ENCODE measurements around the gene TMEM184A. TPM values are rescaled to one million over a fixed set of nuclear protein-coding genes. Genes with fewer than 3 reads are reported as not detected.

TMEM184A gene
- total RNA-seq = under 1 TPM; 0.11 to 0.19 (median 0.15) TPM

- no peaks in the 10 kb centered on the region for H3K4me1 Mint-ChIP-seq (ENCODE audit: low read depth)
- peak; percentile 65 to 66 for ATAC-seq
- H3K36me3 Mint-ChIP-seq (ENCODE audit: insufficient read depth) = no peaks in the 10 kb centered on the region
- no peaks in the 10 kb centered on the region for H3K9me3 Mint-ChIP-seq
- H3K27me3 Mint-ChIP-seq (ENCODE audit: low read depth) = no peaks in the 10 kb centered on the region
- DNase-seq = peak; percentile 44
- no peak within 1 kb of the TSS for H3K4me3 Mint-ChIP-seq
Measured at GRCh38 chr7:1555813-1556543, at the start of gene TMEM184A. TSS of gene TMEM184A (minus strand) at chr7:1556205. CDS start at chr7:1555484, 721 bp downstream.

- no peaks in the 10 kb centered on the region for H3K9me3 Mint-ChIP-seq
- peaks cover 25% of the 10 kb centered on the region for H3K27me3 Mint-ChIP-seq (ENCODE audit: low read depth)
- no peaks in the 10 kb centered on the region for H3K36me3 Mint-ChIP-seq (ENCODE audit: insufficient read depth)
- ATAC-seq (no peak), DNase-seq (no peak)
- no peak overlapping the region for H3K4me3 Mint-ChIP-seq
- no peaks in the 10 kb centered on the region for H3K4me1 Mint-ChIP-seq (ENCODE audit: low read depth)
Measured at GRCh38 chr7:1604383-1604782, 48.4 kb upstream of the TMEM184A start.

GRCh38 chr7:1603346-1604225, 47.6 kb upstream of the TMEM184A start:
- Mint-ChIP-seq H3K4me3 (no peak overlapping the region), H3K4me1 (ENCODE audit: low read depth) (no peaks in the 10 kb centered on the region), H3K27me3 (ENCODE audit: low read depth) (peaks cover 24% of the 10 kb centered on the region), H3K36me3 (ENCODE audit: insufficient read depth) (no peaks in the 10 kb centered on the region), H3K9me3 (no peaks in the 10 kb centered on the region)
- ATAC-seq = no peak
- DNase-seq = no peak

GRCh38 chr7:1602386-1602785, 46.4 kb upstream of the TMEM184A start:
- no peak for ATAC-seq
- H3K9me3 Mint-ChIP-seq = no peaks in the 10 kb centered on the region

GRCh38 chr7:1601956-1602355, 46.0 kb upstream of the TMEM184A start:
- Mint-ChIP-seq H3K36me3 (ENCODE audit: insufficient read depth) (no peaks in the 10 kb centered on the region), H3K27me3 (ENCODE audit: low read depth) (peaks cover 13% of the 10 kb centered on the region), H3K4me3 (no peak overlapping the region), H3K9me3 (no peaks in the 10 kb centered on the region), H3K4me1 (ENCODE audit: low read depth) (no peaks in the 10 kb centered on the region)
- no peak for ATAC-seq
- DNase-seq = no peak

More at GRCh38 chr7:1602386-1602785, 46.4 kb upstream of the TMEM184A start:
- H3K4me3 Mint-ChIP-seq = no peak overlapping the region
- DNase-seq = no peak
- H3K4me1 Mint-ChIP-seq (ENCODE audit: low read depth) = no peaks in the 10 kb centered on the region
- H3K27me3 Mint-ChIP-seq (ENCODE audit: low read depth) = peaks cover 17% of the 10 kb centered on the region
- no peaks in the 10 kb centered on the region for H3K36me3 Mint-ChIP-seq (ENCODE audit: insufficient read depth)

GRCh38 chr7:1599640-1600395, 43.8 kb upstream of the TMEM184A start:
- ATAC-seq (no peak), DNase-seq (no peak)
- Mint-ChIP-seq H3K4me3 (no peak overlapping the region), H3K9me3 (no peaks in the 10 kb centered on the region), H3K27me3 (ENCODE audit: low read depth) (peaks cover 12% of the 10 kb centered on the region), H3K36me3 (ENCODE audit: insufficient read depth) (no peaks in the 10 kb centered on the region), H3K4me1 (ENCODE audit: low read depth) (no peaks in the 10 kb centered on the region)

- ATAC-seq (no peak), DNase-seq (no peak)
- no peaks in the 10 kb centered on the region for H3K4me1 Mint-ChIP-seq (ENCODE audit: low read depth)
Measured at GRCh38 chr7:1598961-1599639, 43.1 kb upstream of the TMEM184A start.

GRCh38 chr7:1598286-1598685, 42.3 kb upstream of the TMEM184A start:
- Mint-ChIP-seq H3K4me1 (ENCODE audit: low read depth) (peaks cover under 1% of the 10 kb centered on the region), H3K4me3 (no peak overlapping the region), H3K27me3 (ENCODE audit: low read depth) (peaks cover 15% of the 10 kb centered on the region), H3K36me3 (ENCODE audit: insufficient read depth) (no peaks in the 10 kb centered on the region), H3K9me3 (no peaks in the 10 kb centered on the region)
- no peak for ATAC-seq
- no peak for DNase-seq

More at GRCh38 chr7:1598961-1599639, 43.1 kb upstream of the TMEM184A start:
- Mint-ChIP-seq H3K4me3 (no peak overlapping the region), H3K27me3 (ENCODE audit: low read depth) (peaks cover 12% of the 10 kb centered on the region), H3K9me3 (no peaks in the 10 kb centered on the region), H3K36me3 (ENCODE audit: insufficient read depth) (no peaks in the 10 kb centered on the region)

- no peaks in the 10 kb centered on the region for H3K36me3 Mint-ChIP-seq (ENCODE audit: insufficient read depth)
- H3K9me3 Mint-ChIP-seq = no peaks in the 10 kb centered on the region
- ATAC-seq (no peak), DNase-seq (no peak)
- H3K4me1 Mint-ChIP-seq (ENCODE audit: low read depth) = peaks cover 5% of the 10 kb centered on the region
- H3K4me3 Mint-ChIP-seq = no peak overlapping the region
- H3K27me3 Mint-ChIP-seq (ENCODE audit: low read depth) = peaks cover 19% of the 10 kb centered on the region
Measured at GRCh38 chr7:1597791-1598190, 41.8 kb upstream of the TMEM184A start.

- peaks cover 10% of the 10 kb centered on the region for H3K4me1 Mint-ChIP-seq (ENCODE audit: low read depth)
- DNase-seq (no peak), ATAC-seq (no peak)
- peaks cover 24% of the 10 kb centered on the region for H3K27me3 Mint-ChIP-seq (ENCODE audit: low read depth)
- no peak overlapping the region for H3K4me3 Mint-ChIP-seq
- H3K9me3 Mint-ChIP-seq = no peaks in the 10 kb centered on the region
- H3K36me3 Mint-ChIP-seq (ENCODE audit: insufficient read depth) = no peaks in the 10 kb centered on the region
Measured at GRCh38 chr7:1597066-1597760, 41.2 kb upstream of the TMEM184A start.

- Mint-ChIP-seq H3K4me1 (ENCODE audit: low read depth) (peaks cover 17% of the 10 kb centered on the region), H3K9me3 (no peaks in the 10 kb centered on the region), H3K36me3 (ENCODE audit: insufficient read depth) (no peaks in the 10 kb centered on the region), H3K4me3 (no peak overlapping the region), H3K27me3 (ENCODE audit: low read depth) (peaks cover 26% of the 10 kb centered on the region)
- DNase-seq = no peak
- no peak for ATAC-seq
Measured at GRCh38 chr7:1596181-1597043, 40.4 kb upstream of the TMEM184A start.

GRCh38 chr7:1595636-1596035, 39.6 kb upstream of the TMEM184A start:
- H3K4me3 Mint-ChIP-seq = no peak overlapping the region
- peaks cover 18% of the 10 kb centered on the region for H3K4me1 Mint-ChIP-seq (ENCODE audit: low read depth)
- H3K27me3 Mint-ChIP-seq (ENCODE audit: low read depth) = peaks cover 31% of the 10 kb centered on the region
- no peaks in the 10 kb centered on the region for H3K36me3 Mint-ChIP-seq (ENCODE audit: insufficient read depth)
- no peak for DNase-seq
- H3K9me3 Mint-ChIP-seq = no peaks in the 10 kb centered on the region
- no peak for ATAC-seq

GRCh38 chr7:1595027-1595426, 39.0 kb upstream of the TMEM184A start:
- Mint-ChIP-seq H3K27me3 (ENCODE audit: low read depth) (peaks cover 34% of the 10 kb centered on the region), H3K4me1 (ENCODE audit: low read depth) (peaks cover 18% of the 10 kb centered on the region), H3K4me3 (no peak overlapping the region), H3K36me3 (ENCODE audit: insufficient read depth) (no peaks in the 10 kb centered on the region), H3K9me3 (no peaks in the 10 kb centered on the region)
- DNase-seq = no peak
- ATAC-seq = no peak

All from activated T-cell treated with anti-CD3 and anti-CD28 coated beads, Interleukin-2, amount 50 U/mL, for 4 hours (primary cell).